OCI-LY7 (cell line): Measurements from ENCODE around the gene SYT9. TPM values are rescaled to one million over a fixed set of nuclear protein-coding genes. Genes with fewer than 3 reads are reported as not detected.

Source experiments
- BruUV-seq: library from RNA; stranded (reverse); fragments of 400-500 nt; replicated peaks from 2 replicates; lab custom pipeline; 2021; lab: Mats Ljungman, UMichigan
- CTCF ChIA-PET: fragments of 300-600 bp; sonication (Branson Sonifier 250); formaldehyde crosslinking; loops from one replicate; lab custom pipeline; 2022; ENCODE audit warnings: antibody characterized with exemption; ENCODE audit not compliant: unreplicated experiment; lab: Charles Lee
- POLR2A ChIA-PET: fragments of 300-600 bp; sonication (Branson Sonifier 250); formaldehyde crosslinking; loops from one replicate; lab custom pipeline; 2022; ENCODE audit warnings: antibody characterized with exemption; lab: Charles Lee
- DNase-seq: peaks from one replicate; pipeline ENCODE4 v3.0.0-alpha.2; 2015; ENCODE audit warnings: low spot score
- H2AFZ ChIP-seq: fragments of 200-600 bp; sonication (generic), shearing (Covaris generic); 2 replicates; pipeline ENCODE4 v1.6.1; 2014; ENCODE audit warnings: mild to moderate bottlenecking, antibody characterized with exemption, low read length, moderate library complexity
- H3K27ac ChIP-seq: fragments of 200-600 bp; sonication (generic); 2 replicates; pipeline ENCODE4 v1.5.1; 2014; ENCODE audit warnings: mixed run types, low read depth, mild to moderate bottlenecking, moderate library complexity, low read length, inconsistent platforms; ENCODE audit not compliant: poor library complexity, severe bottlenecking
- H3K36me3 ChIP-seq: fragments of 200-600 bp; sonication (generic); 2 replicates; pipeline ENCODE4 v1.6.1; 2014; ENCODE audit warnings: mild to moderate bottlenecking, antibody characterized with exemption, low read length, moderate library complexity, mixed read lengths; ENCODE audit not compliant: insufficient read depth
- H3K4me1 ChIP-seq: fragments of 200-600 bp; sonication (generic); 2 replicates; pipeline ENCODE4 v1.5.1; 2014; ENCODE audit warnings: mild to moderate bottlenecking, low read length; ENCODE audit not compliant: insufficient read depth, poor library complexity, severe bottlenecking
- H3K4me2 ChIP-seq: fragments of 200-600 bp; sonication (generic); 2 replicates; pipeline ENCODE4 v1.6.1; 2014; ENCODE audit warnings: mild to moderate bottlenecking, low read length
- H3K4me3 ChIP-seq: fragments of 200-600 bp; sonication (generic); 2 replicates; pipeline ENCODE4 v1.5.1; 2014; ENCODE audit warnings: mild to moderate bottlenecking, low read depth, low read length; ENCODE audit not compliant: poor library complexity, severe bottlenecking
- H3K79me2 ChIP-seq: fragments of 200-600 bp; sonication (generic); 2 replicates; pipeline ENCODE4 v1.6.1; 2016; ENCODE audit warnings: low read depth, mild to moderate bottlenecking, low read length, moderate library complexity, mixed read lengths; ENCODE audit not compliant: insufficient read depth
- H3K9me2 ChIP-seq: fragments of 200-600 bp; sonication (generic); 2 replicates; pipeline ENCODE4 v1.6.1; 2016; ENCODE audit warnings: mild to moderate bottlenecking, low read length, mixed read lengths; ENCODE audit not compliant: insufficient read depth
- H3K9me3 ChIP-seq: fragments of 200-600 bp; sonication (generic); 2 replicates; pipeline ENCODE4 v1.6.1; 2014; ENCODE audit warnings: mild to moderate bottlenecking, mixed run types, low read length, mixed read lengths
- H4K20me1 ChIP-seq: fragments of 200-600 bp; sonication (generic); 2 replicates; pipeline ENCODE4 v1.6.1; 2014; ENCODE audit warnings: mild to moderate bottlenecking, antibody characterized with exemption, low read length, moderate library complexity, mixed read lengths; ENCODE audit not compliant: insufficient read depth
- CTCF ChIP-seq: fragments of 200-600 bp; sonication (generic); conservative IDR thresholded peaks from 2 replicates; pipeline ENCODE4 v1.5.1; 2014; ENCODE audit warnings: mild to moderate bottlenecking, antibody characterized with exemption, low read length, moderate library complexity, mixed read lengths
- EZH2phosphoT487 ChIP-seq: fragments of 200-600 bp; sonication (generic); IDR thresholded peaks from 2 replicates; pipeline ENCODE4 v1.6.1; 2018; ENCODE audit warnings: low read depth, borderline replicate concordance, mild to moderate bottlenecking, mixed run types, antibody characterized with exemption, low read length, moderate library complexity, mixed read lengths
- intact Hi-C: fragments of 100-400 bp; cut with micrococcal nuclease; formaldehyde crosslinking; loops from one replicate; pipeline ENCODE4 v1.10.0; 2022; ENCODE audit not compliant: unreplicated experiment
- total RNA-seq, 2 experiments: library from RNA; depleted of rRNA in 1 of 2; stranded (reverse); fragments of >200 nt in 1 of 2; shearing (Covaris generic) in 1 of 2; gene quantifications; 2 replicates each; pipeline ENCODE4 v1.2.3, GENCODE V29; 2014 to 2022

The SYT9 gene
- total RNA-seq, 2 experiments from 2014 or later: 0.19 TPM; not detected in 1

- POLR2A ChIA-PET: no interaction called here
- Histone ChIP-seq H3K27ac (no peak overlapping the region), H3K4me3 (no peak overlapping the region), H3K36me3 (no peaks in the 10 kb centered on the region), H3K9me2 (no peaks in the 10 kb centered on the region), H3K79me2 (no peaks in the 10 kb centered on the region), H4K20me1 (no peaks in the 10 kb centered on the region), H2AFZ (no peak overlapping the region), H3K4me2 (no peak overlapping the region), H3K9me3 (no peaks in the 10 kb centered on the region), H3K4me1 (peaks cover 5% of the 10 kb centered on the region)
- intact Hi-C loops: no loop called here
- CTCF ChIA-PET: no interaction called here
- BruUV-seq: no TSS peak
- TF ChIP-seq CTCF: no peak
- no peak for TF ChIP-seq EZH2phosphoT487
- no peak for DNase-seq
Measured at GRCh38 chr11:7204778-7205177, 46.9 kb upstream of the SYT9 start.

GRCh38 chr11:7208391-7208790 lies 43.3 kb upstream of the SYT9 start:
- BruUV-seq: no TSS peak
- no peaks in the 10 kb centered on the region for H3K36me3 ChIP-seq
- CTCF ChIA-PET: no interaction called here
- H2AFZ ChIP-seq: no peak overlapping the region
- H3K9me3 ChIP-seq: no peaks in the 10 kb centered on the region
- H3K27ac ChIP-seq: no peak overlapping the region
- no peak for TF ChIP-seq CTCF
- no peak for TF ChIP-seq EZH2phosphoT487
- no peak for DNase-seq
- H4K20me1 ChIP-seq: no peaks in the 10 kb centered on the region
- POLR2A ChIA-PET: no interaction called here
- no peak overlapping the region for H3K4me2 ChIP-seq
- intact Hi-C loops: no loop called here
- H3K4me3 ChIP-seq: no peak overlapping the region
- H3K9me2 ChIP-seq: no peaks in the 10 kb centered on the region
- H3K4me1 ChIP-seq: peaks cover 5% of the 10 kb centered on the region
- no peaks in the 10 kb centered on the region for H3K79me2 ChIP-seq

- no peaks in the 10 kb centered on the region for H3K79me2 ChIP-seq
- no peaks in the 10 kb centered on the region for H4K20me1 ChIP-seq
- BruUV-seq: no TSS peak
- no peak overlapping the region for H2AFZ ChIP-seq
- no peak overlapping the region for H3K4me2 ChIP-seq
- H3K27ac ChIP-seq: no peak overlapping the region
- H3K36me3 ChIP-seq: no peaks in the 10 kb centered on the region
- POLR2A ChIA-PET: interaction anchor here (1.2 kb wide), 1 partner anchor 9 kb away, joined by 3 read pairs; no protein-coding TSS in a partner anchor
- H3K4me3 ChIP-seq: no peak overlapping the region
- no peaks in the 10 kb centered on the region for H3K9me2 ChIP-seq
- CTCF ChIA-PET: no interaction called here
- no peaks in the 10 kb centered on the region for H3K9me3 ChIP-seq
- no peak for TF ChIP-seq EZH2phosphoT487
- TF ChIP-seq CTCF: no peak
- H3K4me1 ChIP-seq: no peaks in the 10 kb centered on the region
- intact Hi-C loops: no loop called here
- DNase-seq: no peak
Measured at GRCh38 chr11:7219491-7219890, 32.2 kb upstream of the SYT9 start.
